Body of pancreas (tissue), 4 donors: ENCODE measurements around the gene ZNF91. TPM values are rescaled to one million over a fixed set of nuclear protein-coding genes. Genes with fewer than 3 reads are reported as not detected.
"Not testable (repeated sequence)": the region's sequence is repeated elsewhere in the genome, so short reads cannot be mapped to it uniquely, and the experiment has no call there.

Experiments
- ATAC-seq: fragments of 150-250 bp; one replicate; pipeline ENCODE4 v1.9.1; 2016
- DNase-seq, 4 donors: peaks; one replicate each; pipeline ENCODE4 v3.0.0-alpha.2; 2019
- H3K27ac ChIP-seq, 4 donors: fragments of 200-600 bp; sonication (generic); 1 replicate in 3 of 4; 2 replicates in 1 of 4; pipeline versions ENCODE4 v1.5.1 to v1.6.1; 2016 to 2019; ENCODE audit warnings: mild to moderate bottlenecking in 1 of 4, mixed read lengths in 1 of 4, moderate library complexity in 1 of 4
- H3K27me3 ChIP-seq, 2 donors: fragments of 200-600 bp; sonication (generic); one replicate each; pipeline ENCODE4 v1.6.0; 2016; ENCODE audit warnings: mild to moderate bottlenecking in 1 of 2
- H3K36me3 ChIP-seq, 2 donors: fragments of 200-600 bp; sonication (generic); replicated peaks in 1 of 2; 2 replicates each; pipeline ENCODE4 v1.5.1; 2016; ENCODE audit warnings: low read depth in 2 of 2; ENCODE audit not compliant: insufficient read depth in 1 of 2
- H3K4me1 ChIP-seq: fragments of 200-600 bp; sonication (generic); one replicate; pipeline ENCODE4 v1.6.0; 2016
- H3K4me3 ChIP-seq, 2 donors: fragments of 200-600 bp; sonication (generic); 1 replicate in 1 of 2; 2 replicates in 1 of 2; pipeline ENCODE4 v1.5.1; 2016 to 2019
- H3K9me3 ChIP-seq, 3 donors: fragments of 200-600 bp; sonication (generic); 1 replicate in 2 of 3; 2 replicates in 1 of 3; pipeline ENCODE4 v1.5.1; 2016
- CTCF ChIP-seq, 7 experiments: fragments of 450-650 bp in 4 of 7; fragments of 200-600 bp in 3 of 7; sonication (generic) in 3 of 7; IDR thresholded peaks; one replicate each; pipeline ENCODE4 v1.5.1; 2016 to 2019; ENCODE audit warnings: antibody characterized with exemption in 7 of 7
- POLR2A ChIP-seq, 3 donors: fragments of 450-650 bp; IDR thresholded peaks; one replicate each; pipeline ENCODE4 v1.6.1; 2016; ENCODE audit warnings: antibody characterized with exemption in 3 of 3, mild to moderate bottlenecking in 2 of 3
- WGBS, 2 donors: methylation state at CpG; one replicate each; pipeline ENCODE4 v1.1.5; 2017; 5-methylcytosine and 5-hydroxymethylcytosine counted together
- intact Hi-C: fragments of 100-400 bp; cut with DNase I; formaldehyde crosslinking; loops from one replicate; pipeline ENCODE4 v1.15.1; 2023
- small RNA-seq: library from RNA; depleted of rRNA; stranded (forward); fragments of <200 nt; gene quantifications from one replicate; pipeline ENCODE3, GENCODE V24; 2016
- total RNA-seq, 2 donors: library from RNA; depleted of rRNA; stranded (reverse); fragments of >200 nt; gene quantifications; one replicate each; pipeline ENCODE4 v1.1.0, GENCODE V29; 2016

Gene ZNF91
- total RNA-seq, 2 donors from 2014 or later: 43.3 to 51.1 TPM

DNA sequence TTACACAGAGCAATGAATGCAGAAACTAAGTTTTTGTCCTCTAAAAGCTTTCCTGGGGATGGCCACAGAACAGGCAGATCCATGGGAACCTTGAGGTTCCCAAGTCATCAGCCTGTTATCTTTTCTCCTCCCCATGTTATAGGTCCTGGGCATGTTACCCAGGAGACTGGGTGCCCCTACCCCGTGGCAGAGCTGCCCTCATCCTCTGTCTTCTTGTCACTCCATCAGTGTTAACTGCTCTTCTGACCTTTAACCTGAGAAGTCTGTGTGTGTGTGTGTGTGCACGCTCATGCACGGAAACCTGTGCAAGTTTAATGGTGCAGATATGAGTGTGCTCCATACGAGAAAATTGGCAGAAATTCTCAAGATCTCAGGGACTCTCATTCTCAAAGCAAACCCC is 101.1 kb downstream of the ZNF91 start:
- ATAC-seq (no peak), DNase-seq (no peak)
- 62 to 73% methylated on average over 4 of the region's 4 CpGs for WGBS, 2 donors
- Histone ChIP-seq H3K9me3 (no peaks in the 10 kb centered on the region), H3K27ac (no peak overlapping the region), H3K4me3 (no peak overlapping the region), H3K4me1 (no peaks in the 10 kb centered on the region), H3K36me3 (no peaks in the 10 kb centered on the region), H3K27me3 (no peaks in the 10 kb centered on the region)
- intact Hi-C loops: no loop called here
- no peak for TF ChIP-seq CTCF (IDR thresholded peaks at IDR 0.05)
- no peak for TF ChIP-seq POLR2A (IDR thresholded peaks at IDR 0.05)

- H3K27ac ChIP-seq, ATAC-seq, DNase-seq, H3K27me3 ChIP-seq, intact Hi-C loops, H3K36me3 ChIP-seq, H3K9me3 ChIP-seq, H3K4me1 ChIP-seq, H3K4me3 ChIP-seq: not testable (repeated sequence)
- WGBS, 2 donors: 91 to 93% methylated on average over 5 to 18 of the region's 26 CpGs
Measured at GRCh38 chr19:23289966-23290365, 105.3 kb downstream of the ZNF91 start.

Small RNAs within 50 kb of the gene (small RNA-seq; reads per million reads assigned to genes)
- gene VN1R91P: not detected

Other genes with a start within 250 kb of the ZNF91 start
- 1 to 10 TPM in 1 of 2 donors, under 1 TPM in 1; 0.33 to 1.3 TPM for gene ZNF724, start 145.1 kb downstream of the ZNF91 start, total RNA-seq